ENCODE data around the gene MUS81. TPM values are rescaled to one million over a fixed set of nuclear protein-coding genes. Genes with fewer than 3 reads are reported as not detected.

The MUS81 gene
- total and polyA plus RNA-seq, 9 of the 15 experiments (the other 6 are each of a cell fraction or from before 2014, with no cell fraction given): 13.4 to 118 (median 53.7) TPM

DNA sequence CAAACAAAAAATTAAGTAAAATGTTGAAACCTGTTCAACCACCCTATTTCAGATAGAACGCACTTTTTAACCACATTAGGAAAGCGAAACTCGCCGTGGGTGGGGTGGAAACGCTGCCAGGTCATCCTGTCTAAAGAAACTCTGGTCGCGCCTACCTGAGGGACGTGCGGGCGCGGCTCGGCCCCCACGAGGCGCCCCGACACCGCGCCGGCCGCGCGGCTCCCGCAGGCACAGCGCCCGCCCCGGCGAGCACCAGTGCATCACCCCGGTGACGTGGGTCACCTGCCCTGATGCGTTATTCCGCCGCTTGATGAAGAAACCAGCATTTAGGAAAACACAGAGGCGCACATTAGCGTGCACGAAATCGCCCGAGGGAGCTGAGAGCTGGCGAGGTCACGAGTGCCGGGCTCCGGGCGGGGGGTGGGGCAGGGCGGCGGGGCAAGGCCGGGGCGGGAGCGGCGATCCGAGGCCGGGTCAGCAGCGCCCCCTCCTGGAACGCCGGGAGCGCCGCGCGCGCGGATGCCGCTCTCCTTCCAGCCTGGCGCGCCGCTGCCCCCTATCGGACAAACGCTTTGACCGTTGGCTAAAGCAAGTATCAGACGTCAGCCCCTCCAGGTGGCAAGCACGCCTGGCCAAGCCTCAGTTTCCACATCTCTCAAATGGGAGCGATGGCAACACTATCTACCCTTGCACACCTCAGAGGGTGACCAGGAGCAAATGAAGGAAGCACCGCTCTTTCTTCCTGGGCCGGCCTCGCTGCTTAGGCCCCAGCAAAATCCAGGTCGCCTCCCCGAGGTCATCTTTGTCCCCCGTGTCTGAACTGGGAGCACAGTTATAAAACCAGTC lies 42.2 kb upstream of the MUS81 start (continued):
- TF ChIP-seq TEAD4 (IDR thresholded peaks at IDR 0.05; ENCODE audit: low read length): no peak
- TF ChIP-seq TEAD4 (CRISPR knock-in tag; IDR thresholded peaks at IDR 0.05; ENCODE audit: borderline replicate concordance): no peak
- no peak for TF ChIP-seq ZNF717 (CRISPR knock-in tag; IDR thresholded peaks at IDR 0.05)
- TF ChIP-seq, protein P1, sequence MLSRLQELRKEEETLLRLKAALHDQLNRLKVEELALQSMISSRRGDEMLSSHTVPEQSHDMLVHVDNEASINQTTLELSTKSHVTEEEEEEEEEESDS (CRISPR knock-in tag; IDR thresholded peaks at IDR 0.05): no peak
- no peak for TF ChIP-seq KDM2B (CRISPR knock-in tag; IDR thresholded peaks at IDR 0.05)
- peak; percentile 68 for TF ChIP-seq RBFOX2 (IDR thresholded peaks at IDR 0.05; ENCODE audit: low read depth, low read length)
- TF ChIP-seq, protein P2, sequence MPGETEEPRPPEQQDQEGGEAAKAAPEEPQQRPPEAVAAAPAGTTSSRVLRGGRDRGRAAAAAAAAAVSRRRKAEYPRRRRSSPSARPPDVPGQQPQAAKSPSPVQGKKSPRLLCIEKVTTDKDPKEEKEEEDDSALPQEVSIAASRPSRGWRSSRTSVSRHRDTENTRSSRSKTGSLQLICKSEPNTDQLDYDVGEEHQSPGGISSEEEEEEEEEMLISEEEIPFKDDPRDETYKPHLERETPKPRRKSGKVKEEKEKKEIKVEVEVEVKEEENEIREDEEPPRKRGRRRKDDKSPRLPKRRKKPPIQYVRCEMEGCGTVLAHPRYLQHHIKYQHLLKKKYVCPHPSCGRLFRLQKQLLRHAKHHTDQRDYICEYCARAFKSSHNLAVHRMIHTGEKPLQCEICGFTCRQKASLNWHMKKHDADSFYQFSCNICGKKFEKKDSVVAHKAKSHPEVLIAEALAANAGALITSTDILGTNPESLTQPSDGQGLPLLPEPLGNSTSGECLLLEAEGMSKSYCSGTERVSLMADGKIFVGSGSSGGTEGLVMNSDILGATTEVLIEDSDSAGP (CRISPR knock-in tag; IDR thresholded peaks at IDR 0.05): no peak
- no peak for TF ChIP-seq LARP7 (IDR thresholded peaks at IDR 0.05)
- TF ChIP-seq EWSR1 (IDR thresholded peaks at IDR 0.05; ENCODE audit: borderline replicate concordance, low read depth, partially characterized antibody): no peak
- TF ChIP-seq MCM2 (IDR thresholded peaks at IDR 0.05; ENCODE audit: low read depth): no peak
- TF ChIP-seq ZC3H8 (IDR thresholded peaks at IDR 0.05): no peak
- peak; percentile 57 for TF ChIP-seq ZFP36 (IDR thresholded peaks at IDR 0.05; ENCODE audit: low read depth, low read length, partially characterized antibody)
- no peak for TF ChIP-seq HIVEP1 (CRISPR knock-in tag; IDR thresholded peaks at IDR 0.05)
- TF ChIP-seq ZBTB17 (CRISPR knock-in tag; IDR thresholded peaks at IDR 0.05): no peak
- TF ChIP-seq HDAC8 (tag; IDR thresholded peaks at IDR 0.05): no peak
- TF ChIP-seq, protein P3, sequence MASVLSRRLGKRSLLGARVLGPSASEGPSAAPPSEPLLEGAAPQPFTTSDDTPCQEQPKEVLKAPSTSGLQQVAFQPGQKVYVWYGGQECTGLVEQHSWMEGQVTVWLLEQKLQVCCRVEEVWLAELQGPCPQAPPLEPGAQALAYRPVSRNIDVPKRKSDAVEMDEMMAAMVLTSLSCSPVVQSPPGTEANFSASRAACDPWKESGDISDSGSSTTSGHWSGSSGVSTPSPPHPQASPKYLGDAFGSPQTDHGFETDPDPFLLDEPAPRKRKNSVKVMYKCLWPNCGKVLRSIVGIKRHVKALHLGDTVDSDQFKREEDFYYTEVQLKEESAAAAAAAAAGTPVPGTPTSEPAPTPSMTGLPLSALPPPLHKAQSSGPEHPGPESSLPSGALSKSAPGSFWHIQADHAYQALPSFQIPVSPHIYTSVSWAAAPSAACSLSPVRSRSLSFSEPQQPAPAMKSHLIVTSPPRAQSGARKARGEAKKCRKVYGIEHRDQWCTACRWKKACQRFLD (CRISPR knock-in tag; IDR thresholded peaks at IDR 0.05): peak; percentile 48
- no peak for TF ChIP-seq SPI1 (IDR thresholded peaks at IDR 0.05; ENCODE audit: borderline replicate concordance, low read depth, low read length)
- TF ChIP-seq BACH1 (tag; IDR thresholded peaks at IDR 0.05): no peak
- TF ChIP-seq EHMT2 (IDR thresholded peaks at IDR 0.05): no peak
- TF ChIP-seq, protein P4, sequence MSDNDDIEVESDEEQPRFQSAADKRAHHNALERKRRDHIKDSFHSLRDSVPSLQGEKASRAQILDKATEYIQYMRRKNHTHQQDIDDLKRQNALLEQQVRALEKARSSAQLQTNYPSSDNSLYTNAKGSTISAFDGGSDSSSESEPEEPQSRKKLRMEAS (CRISPR knock-in tag; IDR thresholded peaks at IDR 0.05): peak; percentile 32
- TF ChIP-seq KDM1A (IDR thresholded peaks at IDR 0.05): peak; percentile 71 to 84
- peak; percentile 95; the same call in 1 of the 2 replicates for TF ChIP-seq GATAD2B (IDR thresholded peaks at IDR 0.05; ENCODE audit: borderline replicate concordance)
- TF ChIP-seq HLTF (IDR thresholded peaks at IDR 0.05): no peak
- no peak for TF ChIP-seq RHOXF2B (CRISPR knock-in tag; conservative IDR thresholded peaks at IDR 0.05)
- TF ChIP-seq NFYB (IDR thresholded peaks at IDR 0.05; ENCODE audit: extremely low read depth, insufficient read length): no peak
- no peak for TF ChIP-seq MECOM (CRISPR knock-in tag; IDR thresholded peaks at IDR 0.05)
- TF ChIP-seq, protein P5, sequence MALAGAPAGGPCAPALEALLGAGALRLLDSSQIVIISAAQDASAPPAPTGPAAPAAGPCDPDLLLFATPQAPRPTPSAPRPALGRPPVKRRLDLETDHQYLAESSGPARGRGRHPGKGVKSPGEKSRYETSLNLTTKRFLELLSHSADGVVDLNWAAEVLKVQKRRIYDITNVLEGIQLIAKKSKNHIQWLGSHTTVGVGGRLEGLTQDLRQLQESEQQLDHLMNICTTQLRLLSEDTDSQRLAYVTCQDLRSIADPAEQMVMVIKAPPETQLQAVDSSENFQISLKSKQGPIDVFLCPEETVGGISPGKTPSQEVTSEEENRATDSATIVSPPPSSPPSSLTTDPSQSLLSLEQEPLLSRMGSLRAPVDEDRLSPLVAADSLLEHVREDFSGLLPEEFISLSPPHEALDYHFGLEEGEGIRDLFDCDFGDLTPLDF (CRISPR knock-in tag; IDR thresholded peaks at IDR 0.05): no peak
- no peak for TF ChIP-seq SMARCC2 (IDR thresholded peaks at IDR 0.05; ENCODE audit: low read depth)
